NB4 (cell line): ENCODE results near the gene PPP2R2D.

ENCODE experiments used
- CTCF ChIP-seq: IDR thresholded peaks from one replicate; pipeline ENCODE4 v1.5.1; 2012; ENCODE audit warnings: low read depth, low read length
- POLR2A ChIP-seq: IDR thresholded peaks from 2 replicates; pipeline ENCODE4 v1.6.1; 2011; ENCODE audit warnings: mild to moderate bottlenecking; ENCODE audit not compliant: insufficient read length; ENCODE audit errors: extremely low read depth

- TF ChIP-seq CTCF = no peak
- TF ChIP-seq POLR2A = no peak
Observed at GRCh38 chr10:131980321-131980720, 79.5 kb downstream of the PPP2R2D start.
